Measurements from ENCODE around the gene YWHAH. TPM values are rescaled to one million over a fixed set of nuclear protein-coding genes. Genes with fewer than 3 reads are reported as not detected.

The YWHAH gene
- total RNA-seq, 4 donors from 2014 or later = 64.2 to 139 (median 77.9) TPM

GRCh38 chr22:31922534-31922933, 21.8 kb upstream of the YWHAH start:
- ATAC-seq (ENCODE audit: low FRiP score) (no peak), DNase-seq (ENCODE audit: low spot score) (no peak)
- no peak for TF ChIP-seq CTCF (IDR thresholded peaks at IDR 0.05)

DNA sequence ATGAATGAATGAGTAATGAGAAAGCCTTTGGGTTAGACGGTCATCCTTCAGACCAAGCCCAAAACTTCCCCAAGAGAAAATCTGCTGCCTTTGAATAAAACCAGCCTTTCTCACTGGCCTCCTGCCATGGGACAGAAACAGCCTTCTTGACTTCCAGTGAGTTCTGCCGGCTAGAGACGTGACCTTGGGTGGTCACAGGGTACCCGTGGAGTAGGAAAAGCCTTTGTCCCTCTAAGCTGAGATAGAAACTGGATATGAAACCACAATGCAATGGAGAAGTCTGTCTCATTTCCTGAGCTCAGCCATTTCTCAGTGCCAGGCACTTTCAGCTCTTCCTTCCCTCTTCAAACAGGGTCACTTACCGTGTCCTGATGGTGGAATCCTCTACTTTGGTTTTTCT, 21.2 kb upstream of the YWHAH start:
- no peak for TF ChIP-seq CTCF (IDR thresholded peaks at IDR 0.05)
- no peak for ATAC-seq (ENCODE audit: low FRiP score)
- no peak for DNase-seq (ENCODE audit: low spot score)

GRCh38 chr22:31923747-31924146, 20.6 kb upstream of the YWHAH start:
- DNase-seq (ENCODE audit: low spot score) (no peak), ATAC-seq (ENCODE audit: low FRiP score) (no peak)
- no peak for TF ChIP-seq CTCF (IDR thresholded peaks at IDR 0.05)

DNA sequence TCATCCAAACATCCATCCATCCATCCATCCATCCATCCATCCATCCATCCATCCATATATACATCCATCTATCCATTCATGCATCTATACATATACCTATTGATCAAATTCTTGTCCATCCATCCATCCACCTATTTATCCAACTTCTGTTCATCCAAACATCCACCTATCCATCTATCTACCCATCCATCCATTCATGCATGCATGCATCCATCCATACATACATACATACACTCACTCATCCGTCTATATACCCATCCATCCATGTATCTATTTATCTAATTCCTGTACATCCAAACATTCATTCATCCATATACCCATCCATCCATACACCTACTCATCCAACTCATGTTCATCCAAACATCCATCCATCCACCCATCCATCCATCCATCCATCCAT, 19.3 kb upstream of the YWHAH start:
- no peak for TF ChIP-seq CTCF (IDR thresholded peaks at IDR 0.05)
- no peak for ATAC-seq (ENCODE audit: low FRiP score)
- DNase-seq (ENCODE audit: low spot score) = no peak

GRCh38 chr22:31926024-31926423, 18.3 kb upstream of the YWHAH start:
- no peak for TF ChIP-seq CTCF (IDR thresholded peaks at IDR 0.05)
- DNase-seq (ENCODE audit: low spot score) (no peak), ATAC-seq (ENCODE audit: low FRiP score) (no peak)

DNA sequence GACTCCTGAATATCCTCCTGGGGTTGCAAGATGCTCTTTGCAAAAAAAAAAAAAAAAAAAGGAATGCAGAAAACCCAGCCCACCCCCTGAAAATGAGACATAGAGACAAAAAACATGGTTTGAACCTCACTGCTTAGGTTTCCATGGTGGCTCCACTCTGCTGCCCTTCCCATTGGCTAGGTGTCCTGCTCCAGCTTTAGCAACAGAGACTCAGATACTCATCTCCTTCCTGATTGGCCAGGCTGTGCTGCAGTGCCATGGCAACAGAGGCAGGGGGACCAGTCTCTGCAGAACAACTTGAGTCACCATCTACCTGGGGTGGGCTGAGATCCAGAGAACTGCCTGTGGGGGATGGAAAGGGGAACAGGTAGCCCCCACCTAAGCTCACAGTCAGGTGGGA, 17.4 kb upstream of the YWHAH start:
- no peak for DNase-seq (ENCODE audit: low spot score)
- TF ChIP-seq CTCF (IDR thresholded peaks at IDR 0.05) = no peak
- ATAC-seq (ENCODE audit: low FRiP score) = no peak

GRCh38 chr22:31927562-31927961, 16.8 kb upstream of the YWHAH start:
- no peak for TF ChIP-seq CTCF (IDR thresholded peaks at IDR 0.05)
- DNase-seq (ENCODE audit: low spot score) = no peak
- no peak for ATAC-seq (ENCODE audit: low FRiP score)

All from omental fat pad (tissue), 4 donors.